Measurements from ENCODE around the gene ERRFI1.

The ERRFI1 gene

DNA sequence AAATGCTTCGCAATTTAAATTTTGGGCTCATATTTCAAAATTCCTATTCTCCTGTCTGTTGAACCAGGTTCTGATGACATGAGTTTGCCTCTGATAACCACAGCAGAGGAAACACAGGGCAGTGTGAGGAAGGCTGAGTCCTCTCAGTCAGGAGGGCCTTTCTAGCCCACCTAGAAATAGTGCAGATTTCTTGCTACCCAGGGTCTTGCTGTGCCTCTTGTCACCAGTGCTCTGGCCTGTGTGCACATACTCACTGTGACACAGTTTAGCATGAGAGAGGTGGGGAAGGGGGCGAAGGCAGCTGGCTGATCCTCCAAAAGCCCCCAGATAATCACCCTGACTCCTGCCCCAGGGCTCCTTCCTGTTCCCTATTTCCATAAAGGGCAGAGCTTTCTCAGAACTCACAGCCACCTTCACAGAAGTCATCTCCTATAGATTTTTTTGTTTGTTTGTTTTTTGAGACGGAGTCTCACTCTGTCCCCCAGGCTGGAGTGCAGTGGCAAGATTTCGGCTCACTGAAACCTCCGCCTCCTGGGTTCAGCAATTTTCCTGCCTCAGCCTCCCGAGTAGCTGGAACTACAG lies 23.7 kb downstream of the ERRFI1 start:
- no peak for DNase-seq

DNA sequence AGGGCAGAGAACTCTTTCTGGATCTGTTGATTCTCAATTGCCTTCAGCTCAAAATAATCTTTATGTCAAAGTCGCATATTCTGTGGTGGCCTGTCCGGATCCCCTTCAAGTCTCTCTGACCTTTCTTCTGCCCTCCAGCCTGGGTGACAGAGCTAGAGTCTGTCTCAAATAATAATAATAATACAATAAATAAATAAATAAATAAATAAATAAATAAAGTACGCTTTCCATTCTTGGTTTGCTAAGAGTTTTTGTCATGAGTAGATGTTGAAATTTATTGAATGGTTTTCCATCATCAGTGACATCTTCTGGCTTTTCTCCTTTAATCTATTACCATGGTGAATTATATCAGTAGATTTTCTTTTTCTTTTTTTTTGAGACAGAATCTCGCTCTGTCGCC lies 30.7 kb downstream of the ERRFI1 start:
- no peak for DNase-seq

DNA sequence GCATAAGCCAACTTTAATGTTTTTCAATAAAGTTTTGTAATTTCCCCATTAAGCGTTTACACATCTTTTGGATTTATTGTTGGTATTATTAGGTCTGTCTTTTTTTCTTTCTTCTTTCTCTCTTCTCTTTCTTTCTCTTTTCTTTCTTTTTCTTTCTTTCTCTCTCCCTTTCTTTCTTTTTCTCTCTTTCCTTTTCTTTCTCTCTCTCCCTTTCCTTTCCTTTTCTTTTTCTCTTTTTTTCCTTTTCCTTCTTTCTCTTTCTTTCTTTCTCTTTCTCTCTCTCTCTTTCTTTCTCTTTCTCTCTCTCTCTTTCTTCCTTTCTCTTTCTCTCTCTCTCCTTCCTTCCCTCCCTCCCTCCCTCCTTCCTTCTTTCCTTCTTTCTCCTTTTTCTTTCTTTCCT lies 31.3 kb downstream of the ERRFI1 start:
- DNase-seq: no peak

DNA sequence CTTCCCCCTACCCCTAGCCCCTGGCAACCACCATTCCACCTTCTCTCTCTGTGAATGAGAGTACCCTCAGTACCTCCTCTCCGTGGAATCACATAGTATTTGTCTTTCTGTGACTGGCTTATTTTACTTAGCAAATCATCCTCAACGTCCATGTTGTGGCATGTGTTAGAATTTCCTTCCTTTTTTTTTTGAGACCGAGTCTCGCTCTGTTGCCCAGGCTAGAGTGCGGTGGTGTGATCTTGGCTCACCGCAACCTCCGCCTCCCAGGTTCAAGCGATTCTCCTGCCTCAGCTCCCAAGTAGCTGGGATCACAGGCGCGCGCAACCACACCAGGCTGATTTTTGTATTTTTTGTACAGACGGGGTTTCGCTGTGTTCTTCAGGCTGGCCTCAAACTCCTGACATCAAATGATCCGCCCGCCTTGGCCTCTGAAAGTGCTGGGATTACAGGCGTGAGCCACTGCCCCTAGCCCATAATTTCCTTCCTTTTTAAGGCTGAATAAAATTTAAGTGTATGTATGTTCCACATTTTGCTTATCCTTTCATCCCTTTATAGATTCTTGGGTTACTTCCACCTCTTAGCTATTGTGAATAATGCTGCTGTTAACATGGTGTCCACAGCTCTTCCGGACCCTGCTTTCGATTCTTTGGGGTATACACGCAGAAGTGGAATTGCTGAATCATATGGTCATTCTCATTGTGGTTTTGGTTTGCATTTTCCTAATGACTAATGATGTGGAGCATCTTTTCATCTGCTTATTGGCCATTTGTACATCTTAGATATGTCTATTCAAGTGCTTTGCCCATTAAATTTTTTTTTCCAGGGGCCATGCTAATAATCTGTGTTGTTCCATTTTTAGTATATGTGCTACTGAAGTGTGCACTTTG lies 32.3 kb downstream of the ERRFI1 start:
- DNase-seq: no peak

DNA sequence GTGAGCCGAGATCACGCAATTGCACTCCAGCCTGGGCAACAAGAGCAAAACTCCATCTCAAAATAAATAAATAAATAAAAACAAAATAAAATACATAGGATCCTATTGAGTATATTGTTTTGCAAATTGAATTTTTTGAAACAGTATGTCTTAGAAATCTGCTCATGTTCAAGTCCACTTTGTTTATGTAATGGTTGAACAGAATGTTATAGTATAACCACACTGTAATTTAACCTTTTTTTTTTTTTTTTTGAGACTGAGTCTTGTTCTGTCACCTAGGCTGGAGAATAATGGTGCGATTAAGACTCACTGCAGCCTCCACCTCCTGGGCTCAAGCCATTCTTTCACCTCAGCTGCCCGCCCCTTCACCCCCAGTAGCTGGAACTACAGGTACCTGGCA lies 33.2 kb downstream of the ERRFI1 start:
- DNase-seq: no peak

DNA sequence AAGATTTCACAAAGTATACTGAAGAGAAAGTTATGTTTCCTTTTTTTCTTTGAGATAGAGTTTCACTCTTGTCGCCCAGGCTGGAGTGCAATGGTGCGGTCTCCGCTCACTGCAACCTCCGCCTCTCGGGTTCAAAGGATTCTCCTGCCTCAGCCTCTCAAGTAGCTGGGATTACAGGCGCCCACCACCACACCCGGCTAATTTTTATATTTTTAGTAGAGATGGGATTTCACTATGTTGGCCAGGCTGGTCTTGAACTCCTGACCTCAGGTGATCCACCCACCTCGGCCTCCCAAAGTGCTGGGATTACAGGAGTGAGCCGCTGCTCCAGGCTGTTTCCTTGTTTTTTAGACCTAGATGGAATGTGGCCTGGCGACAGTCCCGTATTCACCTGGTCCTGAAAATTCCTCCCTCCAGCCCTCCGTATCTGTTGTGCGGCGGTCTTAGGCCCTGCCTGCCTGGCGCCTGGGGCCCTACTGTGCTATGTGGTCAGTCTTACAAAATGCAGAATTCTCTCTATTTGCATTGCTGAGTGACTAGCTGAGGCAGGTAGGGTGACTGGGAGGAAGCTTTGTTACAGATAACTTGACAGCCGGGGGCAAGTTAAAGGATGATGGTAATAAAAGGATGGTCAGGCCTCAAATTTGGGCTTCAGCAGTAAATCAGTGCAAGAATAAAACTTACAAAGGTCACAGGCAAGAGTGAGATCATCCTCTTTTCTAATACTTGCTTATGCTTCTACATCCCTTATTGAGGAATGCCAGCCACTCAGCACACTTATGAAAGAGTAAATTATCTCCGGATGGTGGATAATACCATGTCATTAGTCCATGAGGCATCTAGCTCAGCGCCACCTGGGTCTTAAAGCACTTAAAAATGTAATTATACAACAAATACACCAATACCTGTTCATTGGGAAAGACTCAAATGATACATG lies 34.3 kb downstream of the ERRFI1 start:
- DNase-seq: no peak

DNA sequence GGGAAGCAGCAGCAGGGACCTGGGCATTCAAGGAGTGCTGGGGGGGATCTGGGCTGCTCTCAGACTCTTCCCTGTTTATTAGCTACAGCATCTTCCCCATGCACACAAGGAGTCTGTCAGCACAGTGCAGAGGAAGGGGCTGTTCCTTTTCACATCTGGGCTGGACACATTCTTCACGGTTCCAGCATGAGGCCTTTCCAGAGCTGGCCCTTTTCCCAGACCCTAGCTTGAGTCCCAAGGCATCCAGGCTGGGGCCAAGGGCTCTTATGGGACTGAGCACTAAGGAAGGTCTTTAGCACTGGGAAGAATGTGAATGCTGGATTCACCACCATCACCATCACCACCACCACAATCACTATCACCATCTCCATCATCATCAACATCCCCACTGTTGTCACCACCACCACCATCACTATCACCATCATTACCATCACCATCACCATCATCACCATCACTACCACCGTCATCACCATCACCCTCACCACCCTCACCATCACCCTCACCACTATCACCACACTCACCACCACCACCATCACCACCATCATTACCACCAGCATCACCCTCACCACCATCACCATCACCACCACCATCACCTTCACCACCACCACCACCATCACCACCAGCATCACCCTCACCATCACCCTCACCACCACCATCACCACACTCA lies 36.2 kb downstream of the ERRFI1 start:
- no peak for DNase-seq

DNA sequence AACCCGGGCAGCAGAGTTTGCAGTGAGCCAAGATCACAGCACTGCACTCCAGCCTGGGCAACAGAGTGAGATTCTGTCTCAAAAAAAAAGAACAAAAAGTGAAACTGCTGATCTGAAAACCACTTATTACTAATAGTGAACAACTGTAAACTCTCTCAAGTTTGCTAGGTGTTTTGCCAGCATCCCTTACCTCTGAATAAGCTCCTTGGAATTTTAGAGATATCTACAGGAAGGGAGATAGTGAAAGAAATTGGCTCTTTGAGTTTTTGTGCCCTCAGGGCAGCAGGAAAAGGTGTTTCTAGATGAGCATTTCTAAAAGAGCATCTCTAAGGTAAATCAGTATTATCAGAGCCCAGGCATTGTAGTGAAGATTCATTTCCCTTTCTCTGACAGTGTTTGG lies 37.5 kb downstream of the ERRFI1 start:
- no peak for DNase-seq

DNA sequence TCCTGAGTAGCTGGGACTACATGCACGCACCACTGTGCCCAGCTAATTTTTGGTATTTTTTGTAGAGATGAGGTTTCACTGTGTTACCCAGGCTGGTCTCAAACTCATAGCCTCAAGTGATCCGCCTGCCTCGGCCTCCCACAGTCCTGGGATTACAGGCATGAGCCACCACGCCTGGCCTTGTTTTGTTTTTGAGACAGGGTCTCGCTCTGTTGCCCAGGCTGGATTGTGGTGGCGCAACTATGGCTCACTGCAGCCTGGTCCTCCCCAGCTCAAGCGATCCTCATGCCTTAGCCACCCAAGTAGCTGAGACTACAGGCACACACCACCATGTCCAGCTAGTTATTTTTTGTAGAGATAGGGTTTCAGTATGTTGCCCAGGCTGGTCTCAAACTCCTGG lies 38.6 kb downstream of the ERRFI1 start:
- DNase-seq: no peak

DNA sequence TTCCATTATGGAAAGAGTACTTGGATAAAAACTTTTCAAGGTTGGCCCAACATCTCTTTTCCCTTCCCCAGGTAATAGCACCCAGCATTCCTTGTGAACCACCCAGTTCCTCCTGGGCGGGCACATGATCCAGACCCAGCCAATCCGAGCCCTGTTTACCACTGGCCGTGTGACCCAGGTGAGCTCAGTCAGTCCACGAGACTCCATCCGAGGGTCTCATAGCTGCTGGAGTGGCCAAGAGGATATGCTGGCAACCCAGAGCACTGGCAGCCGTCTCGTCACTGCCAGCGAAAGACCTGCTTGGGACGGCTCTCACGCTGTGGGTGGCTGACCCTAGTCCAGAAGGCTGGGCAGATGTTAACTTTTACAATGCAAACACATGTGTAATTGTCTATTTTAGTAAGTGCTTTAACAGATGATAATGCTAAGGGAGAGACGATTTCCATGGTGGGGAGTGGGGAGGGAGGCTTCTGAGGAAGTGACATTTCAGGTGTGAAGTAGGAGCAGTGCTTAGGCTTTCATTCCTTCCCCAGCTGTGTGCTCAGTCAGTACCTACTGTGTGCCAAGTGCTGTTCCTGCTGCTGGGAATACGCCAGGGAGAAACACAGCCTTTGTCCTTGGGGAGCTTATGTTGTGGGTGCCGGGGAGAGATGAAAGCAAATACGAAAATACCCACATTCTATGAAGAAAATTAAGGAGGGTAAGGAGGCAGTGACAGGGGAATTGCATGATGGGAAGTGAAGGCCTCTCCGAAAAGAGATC lies 40.1 kb downstream of the ERRFI1 start:
- no peak for DNase-seq

DNA sequence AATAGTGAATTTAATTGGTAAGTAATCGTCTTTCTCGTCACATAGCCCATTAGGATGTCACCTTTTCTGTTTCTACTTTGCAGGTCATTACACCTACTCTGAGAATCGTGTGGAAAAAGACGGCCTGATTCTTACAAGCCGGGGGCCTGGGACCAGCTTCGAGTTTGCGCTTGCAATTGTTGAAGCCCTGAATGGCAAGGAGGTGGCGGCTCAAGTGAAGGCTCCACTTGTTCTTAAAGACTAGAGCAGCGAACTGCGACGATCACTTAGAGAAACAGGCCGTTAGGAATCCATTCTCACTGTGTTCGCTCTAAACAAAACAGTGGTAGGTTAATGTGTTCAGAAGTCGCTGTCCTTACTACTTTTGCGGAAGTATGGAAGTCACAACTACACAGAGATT lies 41.3 kb downstream of the ERRFI1 start:
- DNase-seq: no peak

DNA sequence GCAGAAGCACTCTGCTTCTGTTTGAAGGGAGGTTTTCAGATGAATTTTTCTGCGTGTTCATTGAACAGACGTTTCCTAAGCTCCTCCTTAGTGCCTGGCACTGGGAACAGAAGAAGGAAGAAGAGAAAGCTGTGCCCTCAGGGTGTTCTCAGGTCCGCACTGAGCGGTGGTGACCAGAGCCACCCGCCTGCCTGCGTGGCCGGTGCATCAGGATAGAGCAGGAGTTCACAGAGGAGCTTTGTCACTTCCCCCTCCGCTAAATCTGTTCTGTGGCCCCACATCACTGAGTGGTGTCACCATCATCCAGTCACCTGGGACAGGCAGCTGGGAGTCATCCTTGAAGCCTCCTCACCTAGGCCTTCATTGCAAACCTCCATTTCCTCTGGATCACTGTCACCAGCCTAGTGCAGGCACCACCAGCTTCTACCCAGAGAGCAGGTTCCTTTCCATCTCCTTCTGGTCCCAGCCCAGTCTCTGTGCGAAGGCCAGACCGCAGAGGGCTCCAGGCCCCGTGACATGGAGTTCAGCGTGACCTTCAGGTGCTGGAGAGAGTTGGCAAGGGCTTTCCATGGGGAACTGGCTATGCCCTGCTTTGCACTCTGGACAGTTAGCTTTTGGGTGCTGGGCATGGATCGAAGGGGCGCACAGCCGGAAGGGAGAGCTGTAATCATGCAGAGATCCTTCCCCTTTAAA lies 42.9 kb downstream of the ERRFI1 start:
- DNase-seq: no peak

DNA sequence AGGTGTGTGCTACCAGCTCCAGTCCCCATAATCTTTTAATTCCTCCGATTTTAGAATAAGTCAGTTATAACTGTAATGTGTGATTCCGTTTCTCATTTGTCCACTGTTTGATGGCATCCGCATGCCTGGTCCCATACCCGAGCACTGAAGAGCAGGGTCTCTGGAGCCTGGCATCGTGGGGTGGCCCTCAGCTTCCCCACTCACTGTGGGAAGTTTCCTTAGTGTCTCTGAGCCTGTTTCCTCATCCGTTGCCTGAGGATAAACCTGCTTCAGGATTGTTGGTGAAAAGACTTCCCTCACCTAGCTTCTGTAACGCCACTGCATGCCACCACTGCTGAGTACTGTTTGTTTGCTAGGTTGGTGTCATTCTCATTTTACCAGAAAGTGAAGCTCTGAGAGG lies 45.1 kb downstream of the ERRFI1 start:
- DNase-seq: no peak

DNA sequence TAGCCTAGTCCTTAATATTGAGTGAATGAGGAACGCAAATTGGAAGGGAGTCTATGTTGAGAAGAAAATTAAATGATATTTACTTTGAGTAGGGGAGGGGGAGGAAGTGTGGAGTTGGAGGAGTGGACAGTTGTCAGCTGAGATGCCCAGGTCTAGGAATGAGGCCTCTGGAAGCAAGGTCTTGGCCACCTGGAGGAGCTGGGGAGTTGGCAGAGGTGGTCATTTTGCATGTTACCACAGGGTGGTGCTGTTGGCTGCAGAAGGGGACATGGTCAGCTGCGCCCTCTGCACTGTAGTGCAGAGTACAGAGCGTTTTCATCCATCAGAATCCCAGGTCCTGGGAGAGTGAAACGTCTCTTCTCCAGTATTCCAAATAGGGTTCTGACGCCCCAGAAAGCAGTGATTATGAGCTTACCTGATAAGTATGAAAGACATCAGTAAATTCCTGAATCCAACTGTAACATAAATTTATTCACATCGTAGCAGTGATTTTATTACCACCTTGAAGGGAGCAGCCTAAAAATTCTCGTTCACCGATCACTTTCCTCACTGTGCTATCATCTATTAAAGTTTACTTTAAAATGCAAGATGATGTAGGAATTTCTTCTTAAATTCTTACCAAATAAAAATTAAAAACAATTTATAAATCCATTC lies 50.8 kb downstream of the ERRFI1 start:
- peak; percentile 63 for DNase-seq

DNA sequence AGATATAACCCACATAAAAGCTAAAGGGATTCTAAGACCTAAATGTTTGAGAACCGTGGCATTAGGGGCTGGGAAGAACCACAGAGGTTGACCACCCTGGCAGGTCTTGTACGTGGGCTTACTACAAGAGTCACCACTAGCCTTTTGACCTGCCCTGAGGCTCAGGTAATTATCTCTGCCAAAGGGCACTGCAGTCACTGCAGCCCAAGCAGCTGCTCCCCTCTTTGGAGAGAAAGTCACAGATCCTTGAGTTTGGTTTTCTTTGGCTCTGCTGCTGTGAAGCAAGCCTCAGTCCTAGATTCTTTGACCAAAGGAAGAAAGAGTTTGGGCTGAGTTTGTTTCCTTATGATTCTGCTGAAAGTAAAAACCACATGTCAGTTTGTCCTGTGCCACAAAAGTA lies 53.0 kb downstream of the ERRFI1 start:
- no peak for DNase-seq

DNA sequence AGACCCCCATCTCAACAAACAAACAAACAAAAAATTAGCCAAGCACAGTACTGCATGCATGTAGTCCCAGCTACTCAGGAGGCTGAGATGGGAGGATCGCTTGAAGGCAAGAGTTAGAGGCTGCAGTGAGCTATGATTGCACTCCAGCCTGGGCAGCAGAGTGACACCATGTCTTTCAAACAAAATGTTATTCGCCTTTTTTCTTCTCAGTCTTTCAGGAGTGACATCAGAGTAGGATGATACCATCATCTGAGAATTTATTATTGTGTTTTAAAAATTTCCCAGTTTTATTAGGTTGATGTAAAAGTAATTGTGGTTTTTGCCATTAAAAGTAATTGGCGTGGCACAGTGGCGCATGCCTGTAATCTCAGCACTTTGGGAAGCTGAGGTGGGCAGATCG lies 53.8 kb downstream of the ERRFI1 start:
- DNase-seq: no peak

DNA sequence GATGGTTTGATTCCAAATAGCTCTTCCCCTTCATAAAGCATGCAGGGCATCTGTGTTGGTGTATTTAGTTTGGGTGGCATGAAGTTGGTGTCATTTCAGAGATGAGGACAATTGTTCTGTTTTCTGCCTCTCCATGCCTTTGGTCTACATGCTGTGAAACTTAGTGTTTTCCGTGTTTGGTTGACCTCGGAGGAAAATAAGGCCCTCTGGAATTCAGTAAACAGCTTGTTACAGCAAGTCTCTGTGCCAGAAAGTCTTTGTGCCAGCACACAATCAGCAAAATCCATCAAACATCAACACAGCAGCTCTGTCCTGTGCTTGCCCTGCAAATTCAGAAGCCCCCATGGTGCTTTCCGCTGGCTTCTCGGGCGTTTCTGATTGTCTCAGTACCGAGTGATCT lies 55.1 kb downstream of the ERRFI1 start:
- DNase-seq: no peak

DNA sequence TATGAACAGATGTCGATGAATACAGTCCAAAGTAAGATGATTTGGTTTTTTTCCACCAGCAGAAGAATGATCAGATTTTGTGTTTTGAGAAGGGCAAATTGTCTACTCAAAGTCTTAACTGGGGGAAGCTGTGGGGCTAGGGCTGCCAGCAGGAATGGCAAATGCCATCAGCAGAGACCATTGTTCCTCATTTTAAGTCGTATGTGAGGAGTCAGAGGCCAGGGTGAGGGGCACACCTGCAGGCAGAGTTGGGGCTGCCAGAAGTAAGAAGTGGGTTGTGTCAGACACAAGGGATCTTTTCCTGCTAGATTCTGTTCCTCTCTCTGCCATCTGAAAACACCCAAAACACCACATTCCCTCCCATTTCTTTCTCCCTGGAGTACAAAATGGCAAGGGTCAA lies 55.9 kb downstream of the ERRFI1 start:
- no peak for DNase-seq

DNA sequence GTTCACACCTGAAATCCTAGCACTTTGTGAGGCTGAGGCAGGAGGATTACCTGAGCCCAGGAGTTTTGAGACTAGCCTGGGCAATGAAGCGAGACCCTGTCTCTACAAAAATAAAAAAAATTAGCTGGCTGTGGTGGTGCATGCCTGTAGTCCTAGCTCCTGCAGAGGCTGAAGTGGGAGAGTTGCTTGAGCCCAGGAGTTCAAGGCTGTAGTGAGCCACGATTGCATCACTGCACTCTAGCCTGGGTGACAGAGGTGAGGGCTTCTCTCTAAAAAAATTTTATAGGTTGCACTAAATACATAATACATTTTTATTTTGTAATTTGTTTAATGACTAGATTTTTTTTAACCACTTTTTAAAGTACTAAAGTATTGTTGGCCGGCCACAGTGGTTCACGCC lies 58.5 kb downstream of the ERRFI1 start:
- DNase-seq: no peak

DNA sequence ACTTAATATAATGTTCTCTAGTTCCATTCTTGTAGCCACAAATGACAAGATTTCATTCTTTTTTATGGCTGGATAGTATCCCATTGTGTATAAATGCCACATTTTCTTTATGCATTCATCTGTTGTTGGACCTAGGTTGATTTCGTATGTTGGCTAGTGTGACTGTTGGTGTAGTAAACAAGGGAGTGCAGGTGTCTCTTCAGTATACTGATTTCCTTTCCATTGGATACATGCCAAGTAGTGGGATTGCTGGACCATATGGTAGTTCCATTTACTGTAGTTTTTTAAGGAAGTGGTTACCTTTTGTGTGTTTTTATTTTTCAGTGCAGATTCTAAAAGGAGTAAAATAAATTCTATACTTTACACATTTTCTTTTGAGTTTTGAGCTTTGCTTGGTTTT lies 58.9 kb downstream of the ERRFI1 start:
- DNase-seq: no peak

DNA sequence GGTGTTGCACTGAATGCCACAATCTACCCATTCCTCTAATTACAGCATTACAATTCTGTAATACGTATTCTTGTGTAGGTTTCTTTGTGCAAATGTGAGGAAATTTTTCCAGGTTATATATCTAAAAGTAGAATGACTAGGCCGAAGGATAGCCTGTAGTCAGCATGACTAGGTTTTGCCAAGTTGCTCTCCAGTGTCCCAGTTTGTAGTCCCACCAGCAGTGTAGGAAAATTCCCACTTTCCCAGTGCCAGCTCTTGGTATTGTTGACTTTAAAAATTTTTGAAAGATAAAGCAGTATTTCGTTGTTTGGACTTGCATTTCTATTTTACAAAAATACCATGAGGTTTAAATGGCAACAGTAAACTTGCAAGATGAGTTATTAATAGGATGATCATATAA lies 61.6 kb downstream of the ERRFI1 start:
- no peak for DNase-seq
